ENCODE data around the gene HLA-DOB. TPM values are rescaled to one million over a fixed set of nuclear protein-coding genes. Genes with fewer than 3 reads are reported as not detected.
A peak's percentile ranks its signal among the peaks of the same experiment; 100 is the strongest.

Gene HLA-DOB
- 0.69 TPM for total RNA-seq

DNA sequence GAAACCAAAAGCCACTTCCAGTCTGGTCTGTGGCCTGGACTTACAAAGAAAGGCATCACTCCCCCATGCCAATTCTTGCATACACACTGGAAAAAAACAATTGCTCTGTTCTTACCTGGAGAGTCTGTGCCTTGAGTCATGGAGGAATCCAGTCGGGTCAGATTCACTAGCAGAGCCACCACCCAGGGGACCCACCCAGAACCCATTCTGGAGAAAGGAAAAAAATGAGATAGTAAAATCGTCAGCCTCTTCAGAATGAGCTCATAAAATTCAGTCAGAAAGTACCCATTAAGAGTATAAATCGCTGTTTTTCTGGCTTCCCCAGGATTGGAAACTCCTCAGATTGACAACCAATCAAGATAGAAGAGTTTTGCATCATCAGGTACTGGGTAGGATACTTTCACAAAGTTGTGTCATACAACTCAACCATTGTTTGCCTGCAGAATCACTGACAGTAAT lies at the start of gene HLA-DOB:
Gene HLA-DOB, minus strand, starts transcription at position 257 of the 459 bp plus-strand sequence. Its CDS starts 51 bp downstream, at position 206.
- no peak for DNase-seq

DNA sequence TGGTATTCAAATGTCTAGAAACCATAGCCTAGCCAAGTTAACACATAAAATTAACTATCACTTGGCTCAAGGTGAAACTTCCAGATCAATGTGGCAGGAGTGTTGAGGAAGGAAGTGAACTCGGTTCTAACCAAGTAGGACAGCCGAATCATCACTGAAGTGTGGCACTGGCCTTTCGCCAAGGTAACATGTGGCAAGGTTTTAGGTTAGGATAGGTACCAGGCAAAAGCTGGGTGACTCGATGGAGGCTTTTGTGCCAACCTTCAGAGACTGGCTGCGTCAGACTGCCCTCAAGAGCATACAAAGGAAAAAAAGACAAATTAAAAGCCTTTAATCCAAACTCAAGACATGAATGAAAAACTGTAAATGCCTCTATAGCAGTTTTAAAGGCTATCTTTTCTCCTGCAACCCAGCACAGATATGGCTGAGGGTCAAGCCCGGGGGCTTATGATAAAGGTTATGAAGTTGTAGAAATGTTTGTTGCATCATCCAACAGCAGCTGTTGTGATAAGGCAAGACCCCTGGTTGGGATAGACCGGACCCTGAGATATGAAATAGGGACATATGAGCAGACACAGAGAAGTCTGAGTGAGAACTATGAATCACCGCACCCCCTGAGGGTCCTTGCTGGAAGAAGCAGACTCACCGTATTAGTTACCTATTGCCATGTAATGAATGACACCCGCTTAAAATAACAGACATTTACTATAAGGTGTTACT lies 49.1 kb upstream of the HLA-DOB start:
- no peak for DNase-seq

DNA sequence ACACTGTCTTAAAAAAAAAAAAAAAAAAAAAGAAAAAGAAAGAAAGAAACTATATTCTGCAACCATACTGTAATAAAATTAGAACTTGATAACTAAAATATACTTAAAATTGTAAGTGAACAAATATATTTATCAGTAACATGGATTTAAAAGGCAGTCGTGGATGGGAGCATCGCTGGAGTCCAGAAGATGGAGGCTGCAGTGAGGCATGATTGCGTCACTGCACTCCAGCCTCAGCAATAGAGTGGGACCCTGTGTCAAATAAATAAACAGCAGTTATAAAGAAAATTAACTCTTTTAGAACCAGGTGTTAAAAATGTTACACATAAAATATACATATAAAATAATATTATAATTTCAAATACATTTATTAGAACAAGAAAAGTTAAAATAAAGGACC lies 45.9 kb upstream of the HLA-DOB start:
- no peak for DNase-seq

DNA sequence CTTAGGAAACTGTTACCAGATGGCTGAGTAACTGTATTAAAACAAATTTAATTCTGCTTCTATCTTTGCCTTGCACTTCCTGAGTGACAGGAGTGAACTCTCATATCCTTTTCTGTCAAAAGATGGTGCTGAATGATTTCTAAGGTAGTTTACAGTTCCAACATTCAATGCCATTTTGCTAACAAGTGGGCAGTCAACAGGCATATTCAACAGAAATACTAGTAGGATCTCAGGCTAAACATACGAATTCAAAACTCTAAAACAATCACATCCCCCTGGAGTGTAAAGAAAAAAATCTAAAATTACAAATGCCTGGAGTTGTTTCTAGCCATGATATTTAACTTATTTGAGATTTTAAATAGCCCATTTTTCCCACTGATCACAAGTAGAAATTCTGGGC lies 43.9 kb upstream of the HLA-DOB start:
- DNase-seq, result no peak

DNA sequence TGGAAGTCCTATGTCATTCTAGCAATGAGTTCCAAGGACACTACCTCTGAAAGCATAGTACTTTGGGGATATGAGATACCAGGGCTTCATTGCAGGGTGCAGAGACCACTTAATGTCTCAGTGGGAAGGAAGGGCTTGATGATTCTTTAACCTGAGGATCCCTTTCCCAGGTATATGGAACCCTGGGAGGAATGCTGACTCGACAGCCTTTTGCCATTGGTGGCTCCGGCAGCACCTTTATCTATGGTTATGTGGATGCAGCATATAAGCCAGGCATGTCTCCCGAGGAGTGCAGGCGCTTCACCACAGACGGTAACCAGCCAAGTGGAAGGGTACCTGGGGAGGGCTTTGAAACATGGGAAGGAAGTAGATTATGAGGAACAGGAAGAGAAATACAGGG lies 41.4 kb upstream of the HLA-DOB start:
- DNase-seq, result no peak

DNA sequence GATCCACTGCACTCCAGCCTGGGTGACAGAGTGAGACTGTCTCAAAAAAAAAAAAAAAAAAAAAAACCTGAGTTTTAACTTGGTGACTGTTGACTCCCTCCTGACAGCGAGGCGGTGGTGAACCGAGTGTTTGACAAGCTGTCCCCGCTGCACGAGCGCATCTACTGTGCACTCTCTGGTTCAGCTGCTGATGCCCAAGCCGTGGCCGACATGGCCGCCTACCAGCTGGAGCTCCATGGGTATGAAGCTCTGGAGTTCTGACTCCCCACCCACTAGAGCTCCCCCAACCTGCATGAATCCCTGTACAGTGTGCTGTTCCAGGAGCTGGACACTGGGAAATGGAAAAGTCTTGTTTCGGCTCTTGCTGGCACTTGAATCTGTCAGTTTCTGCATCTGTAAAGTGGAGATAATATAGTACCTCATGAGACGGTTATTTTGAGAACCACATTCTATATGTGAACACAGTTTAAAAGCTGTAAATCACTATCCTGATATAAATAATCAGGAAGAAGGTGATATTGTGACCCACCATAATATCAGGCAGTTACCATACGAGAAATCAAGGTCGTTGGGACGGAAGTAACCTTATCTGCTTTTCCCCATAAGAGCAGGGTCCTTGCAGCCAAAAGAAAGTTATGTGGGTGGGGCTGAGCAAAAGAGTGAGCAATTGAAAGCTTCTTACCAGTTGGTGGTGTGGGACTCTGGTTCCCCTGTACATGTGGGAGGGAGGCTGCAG lies 40.5 kb upstream of the HLA-DOB start:
- no peak for DNase-seq

DNA sequence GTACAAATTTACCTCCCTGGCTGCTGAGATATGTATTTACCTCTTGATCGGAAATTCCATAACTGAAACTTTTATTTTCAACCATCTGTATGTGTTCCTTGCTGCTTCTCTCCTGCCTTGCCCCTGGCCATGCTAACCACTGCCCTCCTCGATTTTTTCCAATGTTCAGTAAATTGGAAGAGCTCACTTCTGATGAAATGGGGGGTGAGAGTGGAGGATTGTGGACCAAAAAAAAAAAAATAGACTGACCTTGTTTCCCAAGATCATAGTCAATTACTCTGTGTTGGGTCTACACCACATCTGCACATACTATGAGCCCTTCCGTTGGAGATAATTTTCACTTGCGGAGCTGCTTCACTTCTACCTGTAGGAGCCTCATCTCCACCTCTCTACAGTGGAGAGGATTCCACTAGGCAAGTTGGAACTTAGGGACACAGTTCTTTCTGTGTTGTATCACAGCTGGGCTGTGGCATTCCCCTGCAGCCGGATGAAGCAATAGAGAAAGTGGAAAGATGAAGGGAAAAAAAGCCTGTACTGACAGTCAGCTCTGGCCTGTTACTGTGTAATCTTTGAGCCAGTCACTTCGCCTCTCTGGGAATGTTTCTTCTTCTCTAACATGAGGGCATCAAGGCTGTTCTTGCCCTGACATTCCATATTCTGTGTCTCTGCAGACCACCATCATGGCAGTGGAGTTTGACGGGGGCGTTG lies 38.8 kb upstream of the HLA-DOB start:
- no peak for DNase-seq

DNA sequence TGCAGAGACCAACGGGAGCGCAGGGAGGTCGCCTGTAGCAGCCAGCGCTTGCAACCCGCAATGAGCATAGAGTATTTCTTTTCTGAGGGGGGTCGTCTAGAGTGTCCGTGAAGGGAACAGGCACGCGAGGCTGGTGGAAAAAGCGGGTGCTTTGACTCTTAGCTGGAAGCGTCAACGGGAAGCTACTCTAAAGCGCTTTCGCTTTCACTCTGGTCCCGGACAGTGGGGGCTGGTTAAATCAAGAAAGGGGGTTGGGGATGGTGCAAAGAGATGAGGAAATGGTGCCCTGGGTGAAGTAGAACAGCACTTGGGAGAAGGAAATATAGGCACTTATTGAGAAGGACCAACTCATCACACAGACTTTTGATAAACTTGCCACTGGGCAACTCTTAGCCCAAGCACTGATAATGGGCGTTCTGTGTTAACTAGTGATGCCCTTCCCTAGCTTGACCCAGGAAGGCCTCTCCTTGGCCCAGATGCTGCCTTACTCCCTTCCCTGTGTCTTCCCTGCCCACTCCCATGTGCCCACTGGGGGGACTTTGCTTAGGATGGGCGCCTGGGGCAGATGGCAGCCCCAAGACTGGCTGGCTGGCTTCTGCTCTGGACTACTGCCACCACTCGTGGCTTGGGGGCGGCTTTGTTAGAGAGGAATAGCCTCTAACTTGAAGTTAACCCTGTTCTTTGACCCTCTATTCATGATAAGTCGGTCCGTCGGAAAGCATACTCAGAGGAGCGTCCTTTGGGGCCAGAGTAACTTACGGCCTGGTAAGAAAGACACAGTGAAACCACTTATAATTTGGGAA lies 37.8 kb upstream of the HLA-DOB start:
- DNase-seq, result peak; percentile 18

DNA sequence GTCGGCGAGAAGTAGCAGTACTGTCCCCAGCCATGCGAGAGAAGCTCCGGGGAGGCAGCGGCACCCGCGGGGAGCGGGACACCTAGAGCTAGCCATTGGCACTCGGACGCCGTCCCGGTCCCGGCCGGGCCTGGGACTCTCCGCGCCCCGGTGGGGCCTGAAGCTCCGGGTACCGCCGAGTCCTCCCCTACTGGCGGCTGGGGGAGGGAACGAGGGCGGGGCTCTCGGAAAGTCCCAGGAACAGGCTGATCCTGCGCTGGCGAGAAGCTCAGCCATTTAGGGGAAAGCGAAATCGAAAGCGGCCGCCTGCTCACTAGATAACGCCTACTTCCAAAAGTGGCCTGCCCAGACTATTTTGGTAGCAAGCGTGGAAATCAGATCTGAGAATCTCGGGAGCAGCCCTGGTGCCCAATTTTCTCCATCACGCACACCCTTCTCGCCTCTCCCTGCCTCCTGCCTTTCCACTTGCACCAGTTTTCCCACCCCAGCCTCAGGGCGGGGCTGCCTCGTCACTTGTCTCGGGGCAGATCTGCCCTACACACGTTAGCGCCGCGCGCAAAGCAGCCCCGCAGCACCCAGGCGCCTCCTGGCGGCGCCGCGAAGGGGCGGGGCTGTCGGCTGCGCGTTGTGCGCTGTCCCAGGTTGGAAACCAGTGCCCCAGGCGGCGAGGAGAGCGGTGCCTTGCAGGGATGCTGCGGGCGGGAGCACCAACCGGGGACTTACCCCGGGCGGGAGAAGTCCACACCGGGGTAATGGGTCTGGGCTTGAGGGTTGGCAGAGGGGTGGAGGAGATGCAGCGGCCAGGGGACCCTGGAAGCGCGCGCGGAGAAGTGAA lies 37.0 kb upstream of the HLA-DOB start, which contains the start of the genes PSMB9 and TAP1:
Gene PSMB9, plus strand, starts transcription at position 652 of the 835 bp plus-strand sequence. Its CDS starts 38 bp downstream, at position 690.
Gene TAP1, minus strand, starts transcription at position 164 of the 835 bp plus-strand sequence. Its CDS starts 68 bp downstream, at position 96.
- peak; percentile 96 for DNase-seq

DNA sequence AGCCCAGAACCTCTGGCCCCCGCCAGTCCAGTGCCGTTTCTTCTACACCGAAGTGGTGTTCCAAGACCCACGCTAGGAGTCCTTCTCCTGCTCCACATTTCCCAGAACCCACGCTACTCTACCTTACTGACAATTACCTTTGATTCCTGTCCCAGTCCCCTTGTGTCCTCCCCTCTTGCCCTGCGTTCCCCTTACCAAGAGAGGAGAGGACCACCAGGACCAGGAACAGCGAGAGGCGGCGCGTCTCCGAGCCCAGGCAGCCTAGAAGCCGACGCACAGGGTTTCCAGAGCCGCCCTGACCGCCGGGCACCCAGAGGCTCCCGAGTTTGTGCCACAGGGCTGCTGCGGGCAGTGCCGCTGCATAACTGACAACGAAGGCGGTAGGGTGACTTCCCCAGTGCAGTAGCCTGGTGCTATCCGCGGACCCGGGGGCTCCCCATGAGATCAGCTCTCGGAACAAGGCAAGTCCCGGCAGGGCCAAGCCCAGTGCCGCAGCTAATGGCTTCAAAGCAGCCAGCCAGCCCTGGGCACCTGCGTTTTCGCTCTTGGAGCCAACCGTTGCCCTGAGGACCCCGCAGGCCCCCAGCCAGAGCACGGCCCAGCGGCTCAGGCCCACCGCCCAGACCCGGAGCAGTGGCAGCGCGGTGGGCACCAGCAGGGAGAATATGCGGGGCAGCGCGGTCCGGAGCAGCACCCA lies 36.2 kb upstream of the HLA-DOB start:
- no peak for DNase-seq

DNA sequence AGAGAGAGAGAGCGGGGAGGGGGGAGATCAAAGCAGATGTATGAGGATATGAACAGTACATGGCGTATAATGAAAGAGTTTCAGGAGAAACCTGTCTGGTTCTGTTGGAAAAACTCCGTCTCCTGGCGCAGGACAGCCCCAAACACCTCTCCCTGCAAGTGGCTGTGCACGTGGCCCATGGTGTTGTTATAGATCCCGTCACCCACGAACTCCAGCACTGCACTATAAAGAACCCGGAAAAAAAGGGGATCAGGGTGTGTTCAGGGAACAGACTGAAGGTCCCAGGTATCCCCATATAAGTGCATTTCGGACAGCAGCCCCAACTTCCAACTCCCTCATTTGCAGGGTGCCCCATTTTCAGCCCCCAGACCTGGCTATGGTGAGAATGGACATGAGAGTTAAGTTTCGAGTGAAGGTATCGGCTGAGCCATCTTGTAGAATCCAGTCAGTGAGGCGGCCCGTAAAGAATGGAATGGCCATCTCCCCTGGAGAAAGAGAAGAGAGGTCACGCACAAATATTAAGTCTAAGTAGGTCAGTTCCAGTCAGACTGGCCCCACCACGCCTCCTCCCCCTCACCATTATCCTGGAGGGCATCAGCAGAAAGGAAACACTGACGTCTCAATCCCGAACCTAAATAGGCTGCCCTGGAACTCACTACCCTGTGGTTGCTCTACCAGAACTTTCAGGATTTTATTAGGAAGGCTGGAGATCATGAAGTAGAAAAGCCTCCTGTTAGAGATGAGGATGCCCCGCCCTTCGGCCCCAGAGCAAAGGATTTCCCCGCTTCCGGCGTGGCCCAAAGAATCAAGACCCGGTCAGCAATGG lies 35.4 kb upstream of the HLA-DOB start:
- DNase-seq, result no peak

DNA sequence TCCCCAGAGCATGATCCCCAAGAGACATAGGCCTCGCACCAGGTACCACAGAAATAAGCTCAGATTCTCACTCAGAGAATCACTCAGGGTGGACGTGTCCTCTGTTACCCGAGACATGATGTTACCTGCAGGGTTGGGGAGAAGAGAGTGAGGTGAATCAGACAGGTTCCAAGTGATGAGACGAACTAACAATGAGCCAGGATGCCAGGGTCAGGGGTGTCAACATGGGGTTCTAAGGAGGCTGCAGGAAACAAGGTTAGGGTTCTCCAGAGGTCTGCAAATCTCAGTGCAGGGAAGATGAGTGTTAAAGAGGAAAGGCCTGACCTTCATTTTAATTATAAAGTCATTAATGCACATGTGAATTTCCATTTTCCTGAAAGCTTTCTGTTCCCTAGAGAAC lies 34.2 kb upstream of the HLA-DOB start:
- no peak for DNase-seq

DNA sequence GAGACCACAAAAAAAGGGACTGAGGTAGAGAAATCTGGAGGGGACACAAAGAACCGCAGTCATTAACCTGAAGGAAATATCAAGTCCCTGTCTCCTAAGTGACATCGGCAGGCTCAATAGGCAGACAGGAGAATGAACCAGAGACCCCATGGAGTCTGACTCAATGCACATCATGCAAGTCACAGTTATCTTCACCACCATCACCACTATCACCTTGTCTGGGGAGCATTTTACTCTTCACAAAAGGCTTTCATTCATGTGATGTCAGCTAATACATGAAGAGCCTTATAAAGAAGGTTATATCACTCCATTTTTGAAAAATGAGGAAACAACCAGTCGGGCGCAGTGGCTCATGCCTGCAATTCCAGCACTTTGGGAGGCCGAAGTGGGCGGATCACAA lies 32.3 kb upstream of the HLA-DOB start:
- DNase-seq, result no peak

DNA sequence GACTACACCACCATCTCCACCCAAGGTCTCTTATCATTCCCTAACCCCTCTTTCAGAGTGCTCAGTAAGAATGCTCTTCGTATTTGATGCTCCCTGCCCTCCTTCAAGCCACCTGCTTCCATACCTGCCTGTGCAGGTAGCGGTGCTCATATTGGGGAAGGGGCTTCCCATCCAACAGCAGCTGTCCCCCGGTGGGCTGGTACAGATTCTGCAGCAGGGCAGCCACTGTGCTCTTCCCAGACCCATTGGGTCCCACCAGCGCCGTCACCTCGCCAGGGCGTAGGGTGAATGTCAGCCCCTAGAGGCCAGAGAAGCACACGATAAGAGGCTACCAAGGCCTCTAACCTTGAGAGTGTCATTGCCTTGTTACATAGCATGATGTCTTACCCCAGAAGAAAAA lies 31.0 kb upstream of the HLA-DOB start:
- DNase-seq, result no peak

DNA sequence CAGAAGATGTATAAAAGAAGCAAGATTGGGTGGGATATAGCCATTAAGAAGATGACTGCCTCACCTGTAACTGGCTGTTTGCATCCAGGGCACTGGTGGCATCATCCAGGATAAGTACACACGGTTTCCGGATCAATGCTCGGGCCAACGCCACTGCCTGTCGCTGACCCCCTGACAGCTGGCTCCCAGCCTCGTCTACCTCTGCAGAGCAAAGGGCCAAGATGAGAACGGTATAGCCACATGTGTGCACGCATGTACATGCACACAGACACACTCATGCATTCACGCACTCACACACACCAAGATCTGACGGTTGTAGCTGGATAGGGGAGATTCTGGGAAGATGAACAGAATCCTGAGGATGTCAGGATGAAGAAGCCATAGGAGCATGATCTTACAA lies 30.2 kb upstream of the HLA-DOB start:
- no peak for DNase-seq

DNA sequence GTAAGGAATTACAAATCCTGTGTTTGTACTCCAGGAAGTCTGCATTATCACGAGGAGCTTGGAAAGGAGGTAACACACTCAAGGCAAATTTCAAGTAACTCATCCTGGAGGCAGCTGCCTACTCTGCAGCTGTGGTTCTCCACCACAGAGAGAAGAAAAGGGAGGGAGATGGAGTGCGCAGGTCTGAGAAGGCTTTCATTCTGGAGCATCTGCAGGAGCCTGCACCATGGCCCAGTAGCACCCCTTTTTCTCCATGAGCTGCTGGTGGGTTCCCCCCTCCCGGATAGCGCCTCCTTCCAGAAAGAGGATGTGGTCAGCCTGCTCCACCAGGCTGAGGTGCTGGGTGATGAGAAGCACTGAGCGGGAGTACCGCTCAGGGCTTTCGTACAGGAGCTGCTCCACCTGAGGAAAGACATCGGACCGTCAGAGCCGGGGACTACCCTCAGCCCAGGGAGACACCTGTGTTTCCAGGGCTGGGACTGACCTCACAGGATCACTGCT lies 28.6 kb upstream of the HLA-DOB start:
- DNase-seq, result no peak

DNA sequence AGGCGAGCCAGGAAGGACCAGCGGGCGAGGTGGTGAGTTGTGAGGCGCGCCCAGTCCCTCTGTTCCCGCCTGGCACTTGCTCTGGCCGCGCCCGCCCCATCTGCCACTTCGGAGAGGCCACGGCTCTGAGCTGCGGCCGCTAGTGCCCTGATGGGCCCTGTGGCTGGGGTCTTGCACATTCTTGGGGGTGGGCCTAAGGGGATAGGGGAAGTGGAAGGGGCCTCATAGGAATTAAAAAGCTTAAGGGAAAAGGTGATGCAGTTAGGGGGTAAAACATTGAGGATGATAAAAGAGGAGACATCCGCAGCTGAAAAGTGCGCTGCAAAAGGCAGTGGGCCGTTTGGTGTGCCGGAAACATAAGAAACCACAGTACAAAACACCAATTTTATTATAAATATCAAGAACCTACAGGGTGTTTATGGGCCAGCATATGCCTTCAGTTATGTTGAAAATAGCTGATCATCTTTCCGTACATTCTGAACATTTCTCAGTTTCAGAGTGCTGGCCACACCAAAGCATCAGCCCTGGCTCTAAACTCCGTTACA lies 28.1 kb upstream of the HLA-DOB start:
- no peak for DNase-seq

DNA sequence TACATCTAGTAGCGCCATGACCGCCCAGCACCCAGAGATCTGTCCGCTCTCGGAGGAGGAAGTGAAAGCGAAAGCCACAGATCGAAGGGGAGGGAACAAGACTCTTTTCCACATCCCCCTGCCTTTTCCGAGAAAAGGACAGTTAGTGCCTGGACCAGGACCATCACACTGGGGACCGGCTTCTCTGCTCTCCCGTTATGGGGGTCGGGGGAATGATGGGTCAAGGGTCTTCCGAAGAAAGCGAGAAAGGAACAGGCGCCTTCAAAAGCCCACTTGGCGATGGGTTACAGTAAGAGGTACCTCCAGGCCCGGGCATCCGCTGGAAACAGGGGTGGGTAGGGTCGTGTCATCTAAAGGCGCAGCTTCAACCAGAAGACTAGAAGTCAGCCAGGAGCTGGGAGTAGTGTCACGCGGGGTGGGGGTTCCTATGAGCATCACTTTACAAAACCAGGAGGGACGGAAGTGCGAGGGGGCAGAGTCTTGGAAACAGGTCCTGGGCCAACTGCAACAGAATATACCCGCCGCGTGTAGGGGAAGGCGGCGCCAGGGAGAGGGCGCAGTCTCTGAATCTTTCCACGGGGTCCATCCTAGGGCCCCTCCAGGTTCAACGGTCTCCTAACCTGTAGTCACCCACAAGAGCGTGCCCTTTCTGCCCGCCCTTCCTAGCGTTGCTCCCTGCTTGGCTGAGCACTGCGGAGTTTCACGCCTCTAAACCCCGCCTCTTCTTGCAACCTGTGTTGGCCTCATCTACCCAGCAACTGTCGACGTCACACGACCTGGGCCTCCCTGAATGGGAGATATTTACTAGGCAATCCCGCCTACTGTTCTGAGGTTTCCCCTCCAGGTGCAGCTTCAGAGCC lies 27.4 kb upstream of the HLA-DOB start, which contains the start of gene PSMB8:
Gene PSMB8, minus strand, starts transcription at position 69 of the 860 bp plus-strand sequence. Its CDS starts 51 bp downstream, at position 18.
- peak; percentile 95 for DNase-seq

Data from skin of body (tissue), 2 donors.